MM.1S (cell line): ENCODE data around the gene SNX18.

Source experiments
- EZH2phosphoT487 ChIP-seq: fragments of 300-600 bp; sonication (generic); IDR thresholded peaks from 2 replicates; pipeline ENCODE4 v1.6.1; 2018; ENCODE audit warnings: antibody characterized with exemption, low read length
- TF ChIP-seq, protein P1 (sequence below): fragments of 300-600 bp; sonication (generic); IDR thresholded peaks from 2 replicates; pipeline ENCODE4 v1.5.1; 2016; ENCODE audit warnings: antibody characterized with exemption, low read length, mixed read lengths

DNA sequence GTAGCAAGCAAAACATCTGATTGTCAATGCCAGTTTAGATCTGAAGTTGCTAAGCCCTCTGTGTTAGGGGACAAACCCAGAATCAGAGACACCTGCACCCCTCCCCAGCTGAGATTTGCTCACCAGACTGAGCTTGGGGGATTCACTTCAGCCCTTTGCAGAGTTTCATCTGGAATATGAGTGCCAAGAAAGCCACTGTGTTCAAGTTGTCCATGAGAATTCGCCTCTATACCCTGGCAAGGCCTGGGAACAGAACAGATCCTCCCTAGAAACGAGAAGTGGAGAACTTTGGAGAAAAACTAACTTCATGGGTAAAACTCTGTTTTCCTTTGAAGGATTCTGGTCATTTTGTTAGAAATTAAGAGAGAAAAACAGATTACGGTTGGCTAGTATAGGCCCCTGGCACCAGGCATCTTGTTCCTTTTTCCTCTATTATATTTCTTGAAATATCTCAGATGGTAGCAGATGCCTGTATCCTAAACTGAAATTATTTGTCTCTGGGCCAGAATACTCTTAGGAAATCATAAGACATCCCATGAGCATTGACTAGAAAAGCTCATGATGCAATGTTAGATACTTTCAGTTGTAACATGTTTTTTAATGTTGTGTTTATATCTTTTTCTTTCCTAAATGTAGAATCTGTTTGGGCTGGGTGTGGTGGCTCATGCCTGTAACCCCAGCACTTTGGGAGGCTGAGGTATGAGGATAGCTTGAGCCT lies 64.4 kb downstream of the SNX18 start:
- TF ChIP-seq, protein P1, sequence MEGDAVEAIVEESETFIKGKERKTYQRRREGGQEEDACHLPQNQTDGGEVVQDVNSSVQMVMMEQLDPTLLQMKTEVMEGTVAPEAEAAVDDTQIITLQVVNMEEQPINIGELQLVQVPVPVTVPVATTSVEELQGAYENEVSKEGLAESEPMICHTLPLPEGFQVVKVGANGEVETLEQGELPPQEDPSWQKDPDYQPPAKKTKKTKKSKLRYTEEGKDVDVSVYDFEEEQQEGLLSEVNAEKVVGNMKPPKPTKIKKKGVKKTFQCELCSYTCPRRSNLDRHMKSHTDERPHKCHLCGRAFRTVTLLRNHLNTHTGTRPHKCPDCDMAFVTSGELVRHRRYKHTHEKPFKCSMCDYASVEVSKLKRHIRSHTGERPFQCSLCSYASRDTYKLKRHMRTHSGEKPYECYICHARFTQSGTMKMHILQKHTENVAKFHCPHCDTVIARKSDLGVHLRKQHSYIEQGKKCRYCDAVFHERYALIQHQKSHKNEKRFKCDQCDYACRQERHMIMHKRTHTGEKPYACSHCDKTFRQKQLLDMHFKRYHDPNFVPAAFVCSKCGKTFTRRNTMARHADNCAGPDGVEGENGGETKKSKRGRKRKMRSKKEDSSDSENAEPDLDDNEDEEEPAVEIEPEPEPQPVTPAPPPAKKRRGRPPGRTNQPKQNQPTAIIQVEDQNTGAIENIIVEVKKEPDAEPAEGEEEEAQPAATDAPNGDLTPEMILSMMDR: no peak
- no peak for TF ChIP-seq EZH2phosphoT487
